ENCODE results near the gene CACNG4.

Gene CACNG4

GRCh38 chr17:67043283-67043682 lies 78.8 kb downstream of the CACNG4 start:
- no peak for DNase-seq (ENCODE audit: low read depth)

- no peak for DNase-seq (ENCODE audit: low read depth)
Observed at GRCh38 chr17:67044016-67044772, 79.7 kb downstream of the CACNG4 start, which contains the start of gene CACNG1. TSS of gene CACNG1 (plus strand) at chr17:67044554. CDS start at chr17:67044661, 107 bp downstream.

GRCh38 chr17:67044940-67045339 lies 80.4 kb downstream of the CACNG4 start:
- no peak for DNase-seq (ENCODE audit: low read depth)

GRCh38 chr17:67046398-67046797 lies 81.9 kb downstream of the CACNG4 start:
- DNase-seq (ENCODE audit: low read depth), result no peak

GRCh38 chr17:67047382-67047781 lies 82.9 kb downstream of the CACNG4 start:
- no peak for DNase-seq (ENCODE audit: low read depth)

GRCh38 chr17:67049025-67049739 lies 84.7 kb downstream of the CACNG4 start:
- no peak for DNase-seq (ENCODE audit: low read depth)

- DNase-seq (ENCODE audit: low read depth), result no peak
Observed at GRCh38 chr17:67050066-67050465, 85.6 kb downstream of the CACNG4 start.

GRCh38 chr17:67050471-67051154 lies 86.1 kb downstream of the CACNG4 start:
- no peak for DNase-seq (ENCODE audit: low read depth)

- DNase-seq (ENCODE audit: low read depth), result no peak
Observed at GRCh38 chr17:67051155-67051538, 86.6 kb downstream of the CACNG4 start.

GRCh38 chr17:67051837-67052236 lies 87.3 kb downstream of the CACNG4 start:
- DNase-seq (ENCODE audit: low read depth), result no peak

- no peak for DNase-seq (ENCODE audit: low read depth)
Observed at GRCh38 chr17:67052720-67053437, 88.4 kb downstream of the CACNG4 start.

GRCh38 chr17:67053438-67054000 lies 89.0 kb downstream of the CACNG4 start:
- DNase-seq (ENCODE audit: low read depth), result no peak

- DNase-seq (ENCODE audit: low read depth), result no peak
Observed at GRCh38 chr17:67054011-67054591, 89.6 kb downstream of the CACNG4 start.

GRCh38 chr17:67054608-67055007 lies 90.1 kb downstream of the CACNG4 start:
- no peak for DNase-seq (ENCODE audit: low read depth)

- DNase-seq (ENCODE audit: low read depth), result no peak
Observed at GRCh38 chr17:67055041-67055443, 90.5 kb downstream of the CACNG4 start.

GRCh38 chr17:67055811-67056745 lies 91.6 kb downstream of the CACNG4 start:
- no peak for DNase-seq (ENCODE audit: low read depth)

- DNase-seq (ENCODE audit: low read depth), result no peak
Observed at GRCh38 chr17:67056746-67057490, 92.4 kb downstream of the CACNG4 start.

GRCh38 chr17:67058036-67058435 lies 93.5 kb downstream of the CACNG4 start:
- DNase-seq (ENCODE audit: low read depth), result no peak

- no peak for DNase-seq (ENCODE audit: low read depth)
Observed at GRCh38 chr17:67059372-67059771, 94.9 kb downstream of the CACNG4 start.

GRCh38 chr17:67063141-67063540 lies 98.6 kb downstream of the CACNG4 start:
- DNase-seq (ENCODE audit: low read depth), result no peak

Data from HS-27A (cell line).